ENCODE results near the gene HIVEP2. TPM values are rescaled to one million over a fixed set of nuclear protein-coding genes. Genes with fewer than 3 reads are reported as not detected.

HIVEP2 gene
- total and polyA plus RNA-seq, 2 of the 4 experiments (the other 2 are of a cell fraction): 4.3 to 11.3 TPM

DNA sequence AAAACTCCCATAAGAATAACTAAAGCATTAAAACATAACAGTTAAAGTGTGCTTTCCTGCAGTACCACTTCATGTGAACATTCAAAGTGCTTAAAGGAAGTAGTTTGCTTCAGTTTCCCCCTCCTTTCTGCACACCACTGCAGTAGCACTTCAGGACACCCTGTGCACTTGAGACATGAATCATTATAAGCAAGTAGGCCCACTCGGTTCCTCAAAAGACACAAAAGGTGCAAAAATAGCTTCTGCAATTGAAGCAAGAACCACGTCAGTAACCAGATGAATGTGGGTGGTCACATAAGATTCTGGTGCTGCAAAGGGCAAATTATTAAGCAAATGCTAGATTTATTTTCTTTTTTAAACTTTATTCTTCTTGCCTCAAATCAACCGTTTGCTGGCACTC lies 160.6 kb downstream of the HIVEP2 start:
- POLR2A ChIA-PET (ENCODE audit: unreplicated experiment): no interaction called here
- ATAC-seq (ENCODE audit: low read depth): no peak

More for the DNA sequence above, 160.6 kb downstream of the HIVEP2 start:
- CTCF ChIA-PET: no interaction called here
- Histone ChIP-seq H3K4me3 (ENCODE audit: insufficient read depth, low read depth, low read length) (no peak overlapping the region), H2BK120ac (ENCODE audit: low read depth, low read length) (no peak overlapping the region), H3K9ac (ENCODE audit: low read depth, low read length) (no peak overlapping the region), H4K20me1 (ENCODE audit: insufficient read depth, low read length) (no peaks in the 10 kb centered on the region), H2AK5ac (ENCODE audit: low read depth, low read length) (no peak overlapping the region), H4K91ac (ENCODE audit: insufficient read depth, low read depth, low read length) (no peak overlapping the region), H3K36me3 (ENCODE audit: control insufficient read depth, insufficient read depth, low read length) (no peaks in the 10 kb centered on the region), H3K9me1 (ENCODE audit: insufficient read depth, low read length) (no peaks in the 10 kb centered on the region), H4K5ac (ENCODE audit: low read depth, low read length) (no peak overlapping the region), H3K4me1 (ENCODE audit: control insufficient read depth, insufficient read depth, low read length) (no peaks in the 10 kb centered on the region; the same call in 1 of the 2 replicates), H3K4ac (ENCODE audit: low read depth, low read length) (no peak overlapping the region), H2BK20ac (ENCODE audit: low read depth, low read length) (no peak overlapping the region), H2BK5ac (ENCODE audit: low read depth, low read length, poor library complexity, severe bottlenecking) (no peak overlapping the region), H3K18ac (ENCODE audit: low read depth, low read length) (no peak overlapping the region), H3K4me2 (ENCODE audit: low read depth, low read length) (no peak overlapping the region), H3K79me1 (ENCODE audit: low read depth in 1 of 2, low read length in 2 of 2) (peaks cover 10 to 17% of the 10 kb centered on the region in 2 experiments), H3K23ac (ENCODE audit: low read depth, low read length) (no peak overlapping the region), H3K27me3 (ENCODE audit: control insufficient read depth, insufficient read depth, low read length) (no peaks in the 10 kb centered on the region), H2AK9ac (replicated peaks; ENCODE audit: low read depth, low read length, poor library complexity) (no peak overlapping the region), H4K8ac (ENCODE audit: low read depth in 2 of 2, low read length in 2 of 2) (no peak overlapping the region), H2AFZ (replicated peaks; ENCODE audit: low read length, poor library complexity) (no peak overlapping the region), H3K56ac (ENCODE audit: extremely low read depth, insufficient read depth, low read length) (no peak overlapping the region), H3K9me3 (ENCODE audit: control insufficient read depth, insufficient read depth, low read length) (no peaks in the 10 kb centered on the region), H2BK15ac (ENCODE audit: low read depth, low read length) (no peak overlapping the region), H3K27ac (ENCODE audit: insufficient read depth, low read length) (no peak overlapping the region), H3K14ac (replicated peaks; ENCODE audit: low read depth, low read length) (no peak overlapping the region; the same call in 1 of the 2 replicates)
- BruUV-seq (replicated peaks): no TSS peak
- intact Hi-C loops (cut with micrococcal nuclease): no loop called here
- in situ Hi-C loops (cut with MboI; ENCODE audit: low sequenced_read_pairs): no loop called here
- no CpG with 5 or more reads among the region's 3 CpGs for WGBS, 2 experiments (ENCODE audit: extremely low coverage in 2 of 2, insufficient read length in 1 of 2)
- DNase-seq: no peak
- dilution Hi-C loops (cut with HindIII; ENCODE audit: low sequenced_read_pairs, unreplicated experiment): no loop called here
- no peak for TF ChIP-seq NFE2L2 (IDR thresholded peaks at IDR 0.05; ENCODE audit: low read depth, low read length)
- no peak for TF ChIP-seq POLR2A (IDR thresholded peaks at IDR 0.05; ENCODE audit: low read depth, low read length)
- TF ChIP-seq, protein P1, sequence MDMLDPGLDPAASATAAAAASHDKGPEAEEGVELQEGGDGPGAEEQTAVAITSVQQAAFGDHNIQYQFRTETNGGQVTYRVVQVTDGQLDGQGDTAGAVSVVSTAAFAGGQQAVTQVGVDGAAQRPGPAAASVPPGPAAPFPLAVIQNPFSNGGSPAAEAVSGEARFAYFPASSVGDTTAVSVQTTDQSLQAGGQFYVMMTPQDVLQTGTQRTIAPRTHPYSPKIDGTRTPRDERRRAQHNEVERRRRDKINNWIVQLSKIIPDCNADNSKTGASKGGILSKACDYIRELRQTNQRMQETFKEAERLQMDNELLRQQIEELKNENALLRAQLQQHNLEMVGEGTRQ (IDR thresholded peaks at IDR 0.05; ENCODE audit: low read depth, low read length): no peak
- no peak for TF ChIP-seq SMC3 (IDR thresholded peaks at IDR 0.05; ENCODE audit: low read depth, low read length)
- no peak for TF ChIP-seq RAD21 (IDR thresholded peaks at IDR 0.05; ENCODE audit: low read length)
- TF ChIP-seq BHLHE40 (IDR thresholded peaks at IDR 0.05; ENCODE audit: low read depth, low read length): no peak
- TF ChIP-seq RFX5 (IDR thresholded peaks at IDR 0.05; ENCODE audit: low read depth, low read length): no peak
- TF ChIP-seq FOS (IDR thresholded peaks at IDR 0.05; ENCODE audit: low read depth, low read length): no peak
- TF ChIP-seq, protein P2, sequence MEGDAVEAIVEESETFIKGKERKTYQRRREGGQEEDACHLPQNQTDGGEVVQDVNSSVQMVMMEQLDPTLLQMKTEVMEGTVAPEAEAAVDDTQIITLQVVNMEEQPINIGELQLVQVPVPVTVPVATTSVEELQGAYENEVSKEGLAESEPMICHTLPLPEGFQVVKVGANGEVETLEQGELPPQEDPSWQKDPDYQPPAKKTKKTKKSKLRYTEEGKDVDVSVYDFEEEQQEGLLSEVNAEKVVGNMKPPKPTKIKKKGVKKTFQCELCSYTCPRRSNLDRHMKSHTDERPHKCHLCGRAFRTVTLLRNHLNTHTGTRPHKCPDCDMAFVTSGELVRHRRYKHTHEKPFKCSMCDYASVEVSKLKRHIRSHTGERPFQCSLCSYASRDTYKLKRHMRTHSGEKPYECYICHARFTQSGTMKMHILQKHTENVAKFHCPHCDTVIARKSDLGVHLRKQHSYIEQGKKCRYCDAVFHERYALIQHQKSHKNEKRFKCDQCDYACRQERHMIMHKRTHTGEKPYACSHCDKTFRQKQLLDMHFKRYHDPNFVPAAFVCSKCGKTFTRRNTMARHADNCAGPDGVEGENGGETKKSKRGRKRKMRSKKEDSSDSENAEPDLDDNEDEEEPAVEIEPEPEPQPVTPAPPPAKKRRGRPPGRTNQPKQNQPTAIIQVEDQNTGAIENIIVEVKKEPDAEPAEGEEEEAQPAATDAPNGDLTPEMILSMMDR (conservative IDR thresholded peaks at IDR 0.05; ENCODE audit: low read depth, low read length): no peak
- TF ChIP-seq MXI1 (IDR thresholded peaks at IDR 0.05; ENCODE audit: borderline replicate concordance, low read depth, low read length): no peak
- no peak for TF ChIP-seq MAZ (IDR thresholded peaks at IDR 0.05; ENCODE audit: borderline replicate concordance, low read depth, low read length)
- TF ChIP-seq CHD1 (IDR thresholded peaks at IDR 0.05; ENCODE audit: low read depth, low read length): no peak
- TF ChIP-seq, protein P3, sequence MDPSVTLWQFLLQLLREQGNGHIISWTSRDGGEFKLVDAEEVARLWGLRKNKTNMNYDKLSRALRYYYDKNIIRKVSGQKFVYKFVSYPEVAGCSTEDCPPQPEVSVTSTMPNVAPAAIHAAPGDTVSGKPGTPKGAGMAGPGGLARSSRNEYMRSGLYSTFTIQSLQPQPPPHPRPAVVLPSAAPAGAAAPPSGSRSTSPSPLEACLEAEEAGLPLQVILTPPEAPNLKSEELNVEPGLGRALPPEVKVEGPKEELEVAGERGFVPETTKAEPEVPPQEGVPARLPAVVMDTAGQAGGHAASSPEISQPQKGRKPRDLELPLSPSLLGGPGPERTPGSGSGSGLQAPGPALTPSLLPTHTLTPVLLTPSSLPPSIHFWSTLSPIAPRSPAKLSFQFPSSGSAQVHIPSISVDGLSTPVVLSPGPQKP (IDR thresholded peaks at IDR 0.05; ENCODE audit: borderline replicate concordance, low read depth, low read length): no peak
